ENCODE measurements around the gene PCGF3.

- TF ChIP-seq CSDC2 (CRISPR knock-in tag; IDR thresholded peaks at IDR 0.05) (no peak), CREB5 (CRISPR knock-in tag; IDR thresholded peaks at IDR 0.05; ENCODE audit: low read depth) (no peak), GLIS3 (CRISPR knock-in tag; IDR thresholded peaks at IDR 0.05) (no peak), RARB (CRISPR knock-in tag; IDR thresholded peaks at IDR 0.05) (no peak), PPARA (CRISPR knock-in tag; IDR thresholded peaks at IDR 0.05; ENCODE audit: borderline replicate concordance) (no peak), BACH2 (CRISPR knock-in tag; IDR thresholded peaks at IDR 0.05; ENCODE audit: borderline replicate concordance) (no peak), PATZ1 (CRISPR knock-in tag; IDR thresholded peaks at IDR 0.05; ENCODE audit: borderline replicate concordance) (no peak), ISL1 (CRISPR knock-in tag; IDR thresholded peaks at IDR 0.05) (no peak), ARNTL (CRISPR knock-in tag; IDR thresholded peaks at IDR 0.05; ENCODE audit: borderline replicate concordance, low read depth) (no peak), OSR1 (CRISPR knock-in tag; IDR thresholded peaks at IDR 0.05) (no peak), CSRNP3 (CRISPR knock-in tag; IDR thresholded peaks at IDR 0.05) (no peak), ZC3H10 (CRISPR knock-in tag; IDR thresholded peaks at IDR 0.05) (no peak), ZFP30 (CRISPR knock-in tag; IDR thresholded peaks at IDR 0.05) (no peak)
These were observed 55.5 kb downstream of the PCGF3 start for GRCh38 chr4:761086-761485.

All from SK-N-SH treated with all-trans-retinoic acid at 6 μM for 48 hours (cell line).